22Rv1 (cell line): ENCODE measurements around the gene NAT9.

ENCODE experiments used
- CTCF ChIP-seq: fragments of 450-650 bp; IDR thresholded peaks from 2 replicates; pipeline ENCODE4 v1.5.1; 2017; ENCODE audit warnings: mild to moderate bottlenecking
- ZFX ChIP-seq: fragments of 450-650 bp; IDR thresholded peaks from 2 replicates; pipeline ENCODE4 v1.6.1; 2017; ENCODE audit warnings: antibody characterized with exemption, borderline replicate concordance

GRCh38 chr17:74748529-74749278 lies 27.4 kb downstream of the NAT9 start, which contains the start of gene NHERF1:
- TF ChIP-seq CTCF: peak; percentile 37
- no peak for TF ChIP-seq ZFX
